ENCODE results near the gene ALG8.

ALG8 gene

GRCh38 chr11:78132475-78132874 is 7.0 kb downstream of the ALG8 start:
- TF ChIP-seq, protein P1, sequence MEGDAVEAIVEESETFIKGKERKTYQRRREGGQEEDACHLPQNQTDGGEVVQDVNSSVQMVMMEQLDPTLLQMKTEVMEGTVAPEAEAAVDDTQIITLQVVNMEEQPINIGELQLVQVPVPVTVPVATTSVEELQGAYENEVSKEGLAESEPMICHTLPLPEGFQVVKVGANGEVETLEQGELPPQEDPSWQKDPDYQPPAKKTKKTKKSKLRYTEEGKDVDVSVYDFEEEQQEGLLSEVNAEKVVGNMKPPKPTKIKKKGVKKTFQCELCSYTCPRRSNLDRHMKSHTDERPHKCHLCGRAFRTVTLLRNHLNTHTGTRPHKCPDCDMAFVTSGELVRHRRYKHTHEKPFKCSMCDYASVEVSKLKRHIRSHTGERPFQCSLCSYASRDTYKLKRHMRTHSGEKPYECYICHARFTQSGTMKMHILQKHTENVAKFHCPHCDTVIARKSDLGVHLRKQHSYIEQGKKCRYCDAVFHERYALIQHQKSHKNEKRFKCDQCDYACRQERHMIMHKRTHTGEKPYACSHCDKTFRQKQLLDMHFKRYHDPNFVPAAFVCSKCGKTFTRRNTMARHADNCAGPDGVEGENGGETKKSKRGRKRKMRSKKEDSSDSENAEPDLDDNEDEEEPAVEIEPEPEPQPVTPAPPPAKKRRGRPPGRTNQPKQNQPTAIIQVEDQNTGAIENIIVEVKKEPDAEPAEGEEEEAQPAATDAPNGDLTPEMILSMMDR (conservative IDR thresholded peaks at IDR 0.05; ENCODE audit: low read depth) = no peak
- ChIA-PET CTCF (no interaction called here), POLR2A (ENCODE audit: low non-redundant PET) (no interaction called here)

DNA sequence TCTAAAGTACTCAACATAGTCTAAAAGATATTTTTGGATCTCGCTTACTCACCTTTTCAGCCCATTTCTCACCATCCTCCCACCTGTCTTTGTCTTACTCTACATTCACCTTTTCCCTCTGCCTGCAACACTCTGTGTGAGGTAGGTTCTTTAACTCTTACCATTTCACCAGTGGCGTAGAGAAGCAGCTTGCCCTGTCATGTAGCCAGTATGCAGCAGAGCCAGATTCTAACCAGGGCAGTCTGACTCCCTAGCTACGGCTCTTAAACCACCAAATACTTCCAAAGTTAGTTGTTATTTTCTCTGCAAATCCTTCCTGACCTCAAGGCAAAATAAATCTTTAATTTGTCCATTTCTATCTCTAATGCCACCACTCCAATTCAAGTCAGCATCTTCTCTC is 7.5 kb downstream of the ALG8 start:
- POLR2A ChIA-PET (ENCODE audit: low non-redundant PET) = no interaction called here
- no peak for DNase-seq (ENCODE audit: low spot score)
- TF ChIP-seq, protein P1 (conservative IDR thresholded peaks at IDR 0.05; ENCODE audit: low read depth) = no peak
- CTCF ChIA-PET = interaction anchor here (0.6 kb wide), 1 partner anchor 382 kb away, joined by 3 read pairs; no protein-coding TSS in a partner anchor
- no peak overlapping the region for H3K27ac ChIP-seq

More at GRCh38 chr11:78132475-78132874, 7.0 kb downstream of the ALG8 start:
- H3K27ac ChIP-seq = no peak overlapping the region
- DNase-seq (ENCODE audit: low spot score) = no peak

DNA sequence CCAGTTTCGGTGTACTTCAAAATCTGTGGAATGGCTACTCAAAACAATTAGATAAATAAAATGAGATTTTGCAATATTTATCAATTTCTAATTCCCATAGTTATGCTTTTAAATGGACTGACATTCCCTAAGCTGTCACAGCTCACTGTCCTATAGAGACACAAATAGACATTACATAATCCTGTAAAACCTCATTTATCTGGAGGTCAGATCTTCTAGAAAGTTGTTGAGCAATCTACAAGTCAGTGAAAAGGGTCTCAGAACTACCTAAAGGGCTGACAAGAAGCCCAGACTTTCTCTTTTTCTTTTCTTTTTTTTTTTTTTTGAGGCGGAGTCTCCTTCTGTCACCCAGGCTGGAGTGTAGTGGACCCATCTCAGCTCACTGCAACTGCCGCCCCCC is 12.0 kb downstream of the ALG8 start:
- no peak for DNase-seq (ENCODE audit: low spot score)
- H3K27ac ChIP-seq = no peak overlapping the region
- CTCF ChIA-PET = no interaction called here
- TF ChIP-seq, protein P1 (conservative IDR thresholded peaks at IDR 0.05; ENCODE audit: low read depth) = no peak
- POLR2A ChIA-PET (ENCODE audit: low non-redundant PET) = no interaction called here

- POLR2A ChIA-PET (ENCODE audit: low non-redundant PET) = no interaction called here
- CTCF ChIA-PET = interaction anchor here (0.6 kb wide), 1 partner anchor 14 kb away, joined by 4 read pairs; no protein-coding TSS in a partner anchor
- TF ChIP-seq, protein P1 (conservative IDR thresholded peaks at IDR 0.05; ENCODE audit: low read depth) = no peak
- H3K27ac ChIP-seq = no peak overlapping the region
- no peak for DNase-seq (ENCODE audit: low spot score)
Observed at GRCh38 chr11:78112582-78113275, 26.7 kb downstream of the ALG8 start.

GRCh38 chr11:78111298-78111697 is 28.1 kb downstream of the ALG8 start:
- ChIA-PET POLR2A (ENCODE audit: low non-redundant PET) (no interaction called here), CTCF (interaction anchor here (0.6 kb wide), 1 partner anchor 39 kb away, joined by 3 read pairs; no protein-coding TSS in a partner anchor)
- H3K27ac ChIP-seq = no peak overlapping the region
- TF ChIP-seq, protein P1 (conservative IDR thresholded peaks at IDR 0.05; ENCODE audit: low read depth) = no peak
- DNase-seq (ENCODE audit: low spot score) = no peak

DNA sequence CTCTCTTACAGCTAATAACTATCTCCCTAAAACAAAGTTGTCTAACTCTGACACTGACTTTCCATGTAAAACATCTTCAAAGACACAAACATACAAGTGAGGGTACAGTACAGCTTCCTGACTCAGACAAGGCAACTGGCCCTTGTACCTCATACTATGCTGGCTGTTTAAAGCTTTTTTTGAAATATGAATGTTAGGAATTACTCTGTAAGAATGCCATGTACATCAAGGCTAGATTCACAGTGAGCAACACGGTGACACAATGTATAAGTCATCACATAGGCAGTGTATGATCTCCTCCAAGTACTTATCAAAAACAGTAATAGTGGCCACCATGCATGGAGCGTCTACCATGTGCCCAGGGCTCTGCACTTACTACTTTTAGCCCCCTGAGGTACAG is 28.6 kb downstream of the ALG8 start:
- POLR2A ChIA-PET (ENCODE audit: low non-redundant PET) = no interaction called here
- CTCF ChIA-PET = no interaction called here
- H3K27ac ChIP-seq = no peak overlapping the region
- TF ChIP-seq, protein P1 (conservative IDR thresholded peaks at IDR 0.05; ENCODE audit: low read depth) = no peak
- no peak for DNase-seq (ENCODE audit: low spot score)

All from RWPE1 (cell line).